Mesenchymal stem cell (in vitro differentiated cells and primary cell): ENCODE data around the gene PTCD3.

ENCODE experiments used
- DNase-seq: peaks from one replicate; pipeline ENCODE4 v3.0.0-alpha.2; 2013
- H2AFZ ChIP-seq: one replicate; pipeline ENCODE4 v1.6.1; 2013; ENCODE audit warnings: low read depth, mild to moderate bottlenecking, control low read depth, inconsistent platforms, low read length, moderate library complexity
- H2AK5ac ChIP-seq: 2 replicates; pipeline ENCODE4 v1.6.1; 2013; ENCODE audit warnings: low read length, moderate library complexity, mild to moderate bottlenecking, inconsistent platforms; ENCODE audit not compliant: severe bottlenecking
- H2BK120ac ChIP-seq: one replicate; pipeline ENCODE4 v1.6.1; 2013; ENCODE audit warnings: low read depth, mild to moderate bottlenecking, inconsistent platforms, low read length, moderate library complexity
- H2BK12ac ChIP-seq, 2 experiments: one replicate each; pipeline ENCODE4 v1.6.1; 2013; ENCODE audit warnings: inconsistent platforms in 2 of 2, low read length in 2 of 2, mild to moderate bottlenecking in 2 of 2, moderate library complexity in 2 of 2, control low read depth in 1 of 2
- H2BK15ac ChIP-seq: one replicate; pipeline ENCODE4 v1.6.1; 2013; ENCODE audit warnings: mild to moderate bottlenecking, low read depth, inconsistent platforms; ENCODE audit not compliant: poor library complexity, severe bottlenecking
- H2BK5ac ChIP-seq: 2 replicates; pipeline ENCODE4 v1.6.1; 2013; ENCODE audit warnings: low read depth, mild to moderate bottlenecking, low read length, control low read depth, inconsistent platforms; ENCODE audit not compliant: poor library complexity, severe bottlenecking
- H3K14ac ChIP-seq, 2 experiments: one replicate each; pipeline ENCODE4 v1.6.1; 2013; ENCODE audit warnings: inconsistent platforms in 2 of 2, low read length in 2 of 2, control low read depth in 1 of 2, mild to moderate bottlenecking in 1 of 2, moderate library complexity in 1 of 2
- H3K18ac ChIP-seq, 2 experiments: one replicate each; pipeline ENCODE4 v1.6.1; 2013; ENCODE audit warnings: inconsistent platforms in 2 of 2, low read length in 2 of 2, control low read depth in 1 of 2, low read depth in 1 of 2, mild to moderate bottlenecking in 1 of 2
- H3K23ac ChIP-seq, 2 experiments: one replicate each; pipeline ENCODE4 v1.6.1; 2013; ENCODE audit warnings: inconsistent platforms in 2 of 2, low read length in 2 of 2, mild to moderate bottlenecking in 2 of 2, moderate library complexity in 2 of 2, control low read depth in 1 of 2
- H3K27ac ChIP-seq: 2 replicates; pipeline ENCODE4 v1.5.1; 2013; ENCODE audit warnings: mild to moderate bottlenecking, moderate library complexity, low read length, control low read depth, inconsistent platforms; ENCODE audit not compliant: poor library complexity, severe bottlenecking
- H3K27me3 ChIP-seq, 2 experiments: 2 replicates each; pipeline versions ENCODE4 v1.6.1 to v1.7.0; 2013; ENCODE audit warnings: low read length in 2 of 2, mild to moderate bottlenecking in 2 of 2, moderate library complexity in 2 of 2, control low read depth in 1 of 2, inconsistent platforms in 1 of 2; ENCODE audit not compliant: control insufficient read depth in 1 of 2, insufficient read depth in 1 of 2
- H3K36me3 ChIP-seq, 2 experiments: 2 replicates each; pipeline versions ENCODE4 v1.6.1 to v1.7.0; 2013; ENCODE audit warnings: low read length in 2 of 2, control low read depth in 1 of 2, inconsistent platforms in 1 of 2, low read depth in 1 of 2, mild to moderate bottlenecking in 1 of 2; ENCODE audit not compliant: insufficient read depth in 2 of 2, control insufficient read depth in 1 of 2
- H3K4ac ChIP-seq, 2 experiments: one replicate each; pipeline ENCODE4 v1.6.1; 2013; ENCODE audit warnings: inconsistent platforms in 2 of 2, low read length in 2 of 2, mild to moderate bottlenecking in 2 of 2, moderate library complexity in 2 of 2, control low read depth in 1 of 2, low read depth in 1 of 2
- H3K4me1 ChIP-seq: 2 replicates; pipeline ENCODE4 v1.6.1; 2013; ENCODE audit warnings: low read depth, low read length, control low read depth; ENCODE audit not compliant: control insufficient read depth, insufficient read depth
- H3K4me2 ChIP-seq: 2 replicates; pipeline ENCODE4 v1.6.1; 2013; ENCODE audit warnings: low read length, mild to moderate bottlenecking, inconsistent platforms; ENCODE audit not compliant: poor library complexity, severe bottlenecking
- H3K4me3 ChIP-seq, 2 experiments: 2 replicates each; pipeline versions ENCODE4 v1.5.1 to v1.7.0; 2013; ENCODE audit warnings: low read length in 2 of 2, mild to moderate bottlenecking in 2 of 2, control low read depth in 1 of 2, low read depth in 1 of 2; ENCODE audit not compliant: insufficient read depth in 1 of 2
- H3K79me1 ChIP-seq: replicated peaks from 2 replicates; pipeline ENCODE4 v1.6.1; 2013; ENCODE audit warnings: mild to moderate bottlenecking, control low read depth, low read length, inconsistent platforms; ENCODE audit not compliant: poor library complexity, severe bottlenecking
- H3K9ac ChIP-seq: 2 replicates; pipeline ENCODE4 v1.7.0; 2013; ENCODE audit warnings: mild to moderate bottlenecking, low read length, moderate library complexity
- H3K9me3 ChIP-seq: 2 replicates; pipeline ENCODE4 v1.7.0; 2013; ENCODE audit warnings: mild to moderate bottlenecking, low read length; ENCODE audit not compliant: control insufficient read depth
- H4K8ac ChIP-seq: one replicate; pipeline ENCODE4 v1.6.1; 2013; ENCODE audit warnings: inconsistent platforms, mild to moderate bottlenecking, low read length, moderate library complexity
- H4K91ac ChIP-seq: one replicate; pipeline ENCODE4 v1.6.1; 2013; ENCODE audit warnings: mild to moderate bottlenecking, low read length, inconsistent platforms
- WGBS: methylation state at CpG from one replicate; pipeline ENCODE4 v1.1.7; 2013; ENCODE audit warnings: mixed read lengths; 5-methylcytosine and 5-hydroxymethylcytosine counted together

The PTCD3 gene

DNA sequence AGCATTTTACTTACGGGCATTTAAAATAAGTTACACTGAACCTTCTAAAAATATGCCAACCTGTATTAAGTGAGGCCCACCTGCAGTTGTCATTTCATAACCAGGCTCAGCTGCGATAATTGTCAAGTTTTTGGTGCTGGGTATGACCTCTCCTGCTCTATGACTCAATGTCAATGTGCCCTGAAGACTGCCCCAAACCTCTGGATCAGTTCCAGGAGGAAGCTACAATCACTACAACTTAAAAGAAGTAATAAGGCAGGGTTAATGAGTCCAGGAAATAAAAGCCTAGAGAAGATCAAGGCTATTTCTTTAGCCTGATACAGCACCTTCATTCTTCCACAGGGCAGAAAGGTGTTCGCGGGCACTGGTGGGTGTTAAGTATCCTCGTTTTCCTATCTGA, 23.3 kb upstream of the PTCD3 start:
- Histone ChIP-seq H2AFZ (no peak overlapping the region), H3K14ac (no peak overlapping the region), H3K36me3 (peaks cover 47 to 73% of the 10 kb centered on the region in 2 experiments), H3K79me1 (peaks cover 2% of the 10 kb centered on the region), H2AK5ac (no peak overlapping the region), H3K4me3 (no peak overlapping the region), H3K4me2 (no peak overlapping the region), H3K18ac (no peak overlapping the region), H3K4me1 (no peaks in the 10 kb centered on the region), H3K9me3 (no peaks in the 10 kb centered on the region), H2BK12ac (no peak overlapping the region), H4K8ac (no peak overlapping the region), H2BK120ac (no peak overlapping the region), H3K9ac (no peak overlapping the region), H2BK5ac (no peak overlapping the region), H3K23ac (no peak overlapping the region), H2BK15ac (no peak overlapping the region), H3K27ac (no peak overlapping the region), H4K91ac (no peak overlapping the region), H3K4ac (no peak overlapping the region), H3K27me3 (no peaks in the 10 kb centered on the region)
- DNase-seq: no peak
- 96% methylated on average over 5 of the region's 5 CpGs for WGBS

DNA sequence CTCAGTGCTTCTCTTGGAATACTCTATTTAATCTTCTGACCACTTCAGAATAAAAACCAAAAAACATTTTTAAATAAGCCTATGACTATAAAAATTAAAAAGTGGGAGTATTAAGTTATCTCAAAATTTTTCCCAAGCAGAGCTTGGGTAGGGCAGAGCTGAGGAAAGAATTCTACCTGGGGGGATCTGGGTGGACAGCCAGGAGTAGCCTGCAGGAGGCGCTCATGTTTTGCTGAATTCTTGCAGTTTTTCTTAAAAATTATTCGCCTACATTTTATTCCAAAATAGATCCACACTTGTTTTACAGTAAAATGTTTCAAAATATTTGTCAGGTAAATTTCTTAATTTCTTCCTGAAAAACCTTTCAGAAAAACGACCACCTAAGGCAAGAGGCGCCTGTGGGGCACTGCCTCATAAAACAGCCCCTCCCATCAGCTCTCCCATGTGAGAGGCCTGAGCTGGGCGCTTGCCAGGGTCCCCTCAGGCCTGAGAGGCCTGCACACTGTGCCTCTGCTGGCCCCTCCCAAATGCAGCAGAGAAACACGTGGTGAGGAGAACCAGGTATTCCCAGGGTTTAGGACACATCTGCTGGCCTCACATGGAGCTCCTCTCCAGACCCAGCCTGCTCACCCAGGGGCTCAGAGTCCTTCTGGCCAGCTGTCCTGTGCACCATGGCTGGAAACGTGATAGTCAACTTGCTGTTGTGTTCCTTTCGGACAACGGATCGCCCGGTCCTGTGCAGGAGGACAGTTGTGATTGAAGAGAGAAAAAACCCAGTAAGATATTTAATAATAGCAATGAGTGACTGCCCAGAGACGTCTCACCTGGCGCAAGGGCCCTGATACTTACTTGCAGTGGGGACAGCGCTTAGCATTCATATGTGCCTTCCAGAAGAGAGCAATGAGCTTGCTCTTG, 17.8 kb upstream of the PTCD3 start:
- no peak overlapping the region for H3K27ac ChIP-seq

DNA sequence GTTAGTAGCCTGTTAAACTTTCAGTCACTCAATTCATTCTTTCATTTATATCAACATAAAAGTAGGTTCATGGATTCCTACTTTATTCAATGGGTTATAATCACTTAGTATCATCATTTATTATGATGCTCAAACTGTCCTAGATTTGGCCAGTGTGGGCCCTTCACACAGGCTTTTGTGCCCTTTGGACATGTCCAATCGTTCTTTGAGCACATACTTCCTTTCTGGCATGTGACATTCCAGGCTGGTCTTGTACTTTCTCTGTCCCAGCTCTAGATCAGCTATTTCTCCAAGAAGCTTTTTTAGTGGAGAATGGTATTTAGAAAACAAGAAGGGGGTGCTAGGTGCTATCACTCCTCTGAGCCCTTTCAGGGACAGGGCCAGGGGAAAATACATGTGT, 11.8 kb upstream of the PTCD3 start:
- Histone ChIP-seq H3K4me3 (no peak overlapping the region), H2BK5ac (no peak overlapping the region), H3K18ac (no peak overlapping the region), H4K8ac (no peak overlapping the region), H3K4me2 (no peak overlapping the region), H3K27me3 (no peaks in the 10 kb centered on the region), H3K9ac (no peak overlapping the region), H3K9me3 (no peaks in the 10 kb centered on the region), H2BK15ac (no peak overlapping the region), H2BK12ac (no peak overlapping the region), H3K23ac (no peak overlapping the region), H3K36me3 (peaks cover 28 to 76% of the 10 kb centered on the region in 2 experiments), H3K4ac (no peak overlapping the region), H3K14ac (no peak overlapping the region), H4K91ac (no peak overlapping the region), H3K4me1 (peaks cover 2% of the 10 kb centered on the region), H3K79me1 (peaks cover 21% of the 10 kb centered on the region), H2AFZ (no peak overlapping the region), H2AK5ac (no peak overlapping the region), H2BK120ac (no peak overlapping the region), H3K27ac (no peak overlapping the region)
- WGBS: 100% methylated on average over 1 of the region's 1 CpG
- DNase-seq: no peak

More for the DNA sequence above, 17.8 kb upstream of the PTCD3 start:
- no peak overlapping the region for H3K4me2 ChIP-seq
- H4K8ac ChIP-seq: no peak overlapping the region
- no peak overlapping the region for H3K18ac ChIP-seq
- H3K23ac ChIP-seq: no peak overlapping the region
- H4K91ac ChIP-seq: no peak overlapping the region
- no peak overlapping the region for H3K9ac ChIP-seq
- 93% methylated on average over 12 of the region's 14 CpGs for WGBS
- H3K79me1 ChIP-seq: peaks cover 19% of the 10 kb centered on the region
- H2AFZ ChIP-seq: no peak overlapping the region
- no peak overlapping the region for H2AK5ac ChIP-seq
- no peak for DNase-seq
- H3K4me1 ChIP-seq: no peaks in the 10 kb centered on the region
- H2BK12ac ChIP-seq: no peak overlapping the region
- H3K4ac ChIP-seq: no peak overlapping the region
- H3K14ac ChIP-seq: no peak overlapping the region
- peaks cover 47 to 71% of the 10 kb centered on the region in 2 experiments for H3K36me3 ChIP-seq
- no peak overlapping the region for H2BK120ac ChIP-seq
- no peaks in the 10 kb centered on the region for H3K9me3 ChIP-seq
- H3K27me3 ChIP-seq: no peaks in the 10 kb centered on the region
- H2BK5ac ChIP-seq: no peak overlapping the region
- H3K4me3 ChIP-seq: no peak overlapping the region
- H2BK15ac ChIP-seq: no peak overlapping the region

DNA sequence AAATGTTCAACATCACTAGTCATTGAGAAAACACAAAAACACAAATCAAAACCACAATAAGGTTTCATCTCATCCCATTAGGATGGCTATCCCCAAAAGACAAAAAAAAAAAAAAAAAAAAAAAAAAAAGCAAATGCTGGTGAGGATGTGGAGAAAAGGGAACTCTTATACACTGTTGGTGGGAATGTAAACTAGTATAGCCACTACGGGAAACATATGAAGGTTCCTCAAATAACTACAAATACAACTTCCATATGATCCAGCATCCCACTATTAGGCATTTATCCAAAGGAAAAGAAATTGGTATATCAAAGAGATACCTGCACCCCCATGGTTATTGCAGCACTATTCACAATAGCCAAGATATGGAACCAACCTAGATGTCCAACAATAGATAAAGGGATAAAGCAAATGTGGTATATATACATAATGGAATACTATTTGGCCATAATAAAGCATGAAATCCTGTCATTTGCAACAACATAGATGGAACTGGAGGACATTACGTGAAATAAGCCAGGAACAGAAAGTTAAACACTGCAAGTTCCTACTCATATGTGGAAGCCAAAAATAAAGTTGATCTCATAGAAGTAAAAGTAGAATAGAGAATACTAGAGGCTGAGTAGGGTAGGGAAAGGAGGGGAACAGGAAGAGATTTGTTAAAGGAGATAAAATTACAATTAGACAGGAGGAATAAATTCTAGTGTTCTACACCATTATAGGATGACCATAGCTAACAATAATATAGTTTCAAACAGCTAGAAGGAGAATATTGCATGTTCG, 8.7 kb upstream of the PTCD3 start:
- 91% methylated on average over 1 of the region's 3 CpGs for WGBS
- no peak overlapping the region for H2BK12ac ChIP-seq
- H2BK15ac ChIP-seq: no peak overlapping the region
- no peak overlapping the region for H3K4me2 ChIP-seq
- H3K4me3 ChIP-seq: no peak overlapping the region
- H3K14ac ChIP-seq: no peak overlapping the region
- no peak overlapping the region for H3K4ac ChIP-seq
- no peak for DNase-seq
- H2AFZ ChIP-seq: no peak overlapping the region
- no peak overlapping the region for H3K9ac ChIP-seq
- H3K18ac ChIP-seq: no peak overlapping the region
- no peak overlapping the region for H2AK5ac ChIP-seq
- H3K9me3 ChIP-seq: no peaks in the 10 kb centered on the region
- H3K79me1 ChIP-seq: peaks cover 23% of the 10 kb centered on the region
- peaks cover 19 to 84% of the 10 kb centered on the region in 2 experiments for H3K36me3 ChIP-seq
- H2BK120ac ChIP-seq: no peak overlapping the region
- no peak overlapping the region for H4K8ac ChIP-seq
- H3K23ac ChIP-seq: no peak overlapping the region
- no peak overlapping the region for H2BK5ac ChIP-seq
- H3K27ac ChIP-seq: no peak overlapping the region
- H3K27me3 ChIP-seq: no peaks in the 10 kb centered on the region
- no peak overlapping the region for H4K91ac ChIP-seq
- peaks cover 2% of the 10 kb centered on the region for H3K4me1 ChIP-seq
